ENCODE measurements around the gene TMEM270.
"Not testable (repeated sequence)": the region's sequence is repeated elsewhere in the genome, so short reads cannot be mapped to it uniquely, and the experiment has no call there.

- not testable (repeated sequence) for TF ChIP-seq HOXB5 (CRISPR knock-in tag; IDR thresholded peaks at IDR 0.05); CTCF (IDR thresholded peaks at IDR 0.05); ELK1 (IDR thresholded peaks at IDR 0.05; ENCODE audit: low read depth, low read length); MAFK (IDR thresholded peaks at IDR 0.05; ENCODE audit: partially characterized antibody); FOSL2 (IDR thresholded peaks at IDR 0.05); FOSL2 (CRISPR knock-in tag; IDR thresholded peaks at IDR 0.05)
Measured at GRCh38 chr7:73845701-73846195, 15.2 kb upstream of the TMEM270 start.
